SIG-M5 treated with dmso at 0.1 percent for 504 hours (cell line): ENCODE results near the gene ZNF536.

Experiments
- DNase-seq: peaks from one replicate; lab custom pipeline; 2025; ENCODE audit not compliant: unreplicated experiment; lab: John Stamatoyannopoulos, UW

Gene ZNF536

GRCh38 chr19:30555075-30555790, 183.0 kb downstream of the ZNF536 start:
- no peak for DNase-seq

- DNase-seq, result no peak
Measured at GRCh38 chr19:30555791-30556110, 183.6 kb downstream of the ZNF536 start.

DNA sequence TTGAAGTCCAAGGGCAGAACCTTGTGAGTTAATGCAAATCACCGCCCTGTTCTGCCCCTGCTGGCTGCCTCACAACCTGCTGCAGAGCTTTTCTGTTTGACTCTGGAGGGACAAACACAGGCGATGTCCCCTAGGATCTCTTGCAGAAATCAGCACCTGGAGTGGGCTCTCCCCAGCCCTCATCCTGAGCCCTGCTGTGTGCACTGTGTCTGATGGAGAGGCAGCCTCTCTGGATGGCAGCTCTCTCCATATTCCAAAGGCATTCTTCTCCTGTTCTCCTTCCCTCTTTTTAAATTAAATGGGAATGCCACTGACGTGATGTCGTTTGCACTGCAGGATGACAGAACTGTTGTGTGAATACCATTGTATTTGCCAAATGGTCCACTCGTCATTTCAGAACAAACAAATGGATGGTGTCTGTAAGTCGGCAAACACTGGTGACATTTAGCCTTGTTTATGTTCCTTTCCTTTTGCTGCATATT, 184.1 kb downstream of the ZNF536 start:
- no peak for DNase-seq

DNA sequence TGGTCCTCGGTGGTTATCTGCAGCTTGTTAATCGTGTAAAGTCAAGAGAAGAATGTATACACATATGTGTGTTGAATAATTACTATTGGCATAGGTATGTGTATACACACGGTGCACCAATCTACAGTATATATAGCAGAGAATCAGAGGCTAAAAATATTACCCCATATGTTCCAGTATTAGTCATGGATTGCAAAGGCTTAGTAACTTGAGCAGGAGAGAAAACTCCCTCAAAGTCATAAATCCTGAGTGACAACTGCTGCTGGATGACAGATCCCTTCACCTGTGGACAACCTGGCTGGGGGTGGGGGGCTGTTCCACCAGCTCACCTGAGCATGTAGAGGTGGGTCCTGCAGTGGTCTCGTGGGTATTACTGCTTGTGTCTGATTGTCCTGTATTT, 185.0 kb downstream of the ZNF536 start:
- DNase-seq, result no peak

GRCh38 chr19:30557927-30558557, 185.9 kb downstream of the ZNF536 start:
- no peak for DNase-seq

DNA sequence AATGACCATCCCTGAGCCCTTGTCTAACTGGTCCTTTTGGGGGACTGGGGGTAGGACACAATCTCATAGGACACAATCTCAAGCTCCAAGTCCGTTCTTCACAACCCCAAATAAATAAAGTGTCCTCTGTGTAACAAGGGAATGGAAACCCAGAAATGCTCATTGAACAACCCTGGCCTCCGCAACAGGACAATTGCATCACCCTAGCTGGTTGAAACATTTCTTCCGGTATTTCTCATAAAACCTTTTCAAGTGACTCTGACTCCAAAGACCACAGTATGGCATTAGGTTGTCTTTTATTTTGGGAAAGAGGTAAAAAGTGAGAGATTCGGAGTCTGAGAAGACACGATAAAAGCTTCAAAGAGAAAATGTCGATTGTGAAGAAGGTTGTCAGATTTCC, 186.6 kb downstream of the ZNF536 start:
- DNase-seq, result no peak

- no peak for DNase-seq
Measured at GRCh38 chr19:30559446-30559845, 187.3 kb downstream of the ZNF536 start.

GRCh38 chr19:30562981-30563380, 190.8 kb downstream of the ZNF536 start:
- DNase-seq, result no peak

- no peak for DNase-seq
Measured at GRCh38 chr19:30563691-30564090, 191.5 kb downstream of the ZNF536 start.

GRCh38 chr19:30564551-30565011, 192.4 kb downstream of the ZNF536 start:
- no peak for DNase-seq

DNA sequence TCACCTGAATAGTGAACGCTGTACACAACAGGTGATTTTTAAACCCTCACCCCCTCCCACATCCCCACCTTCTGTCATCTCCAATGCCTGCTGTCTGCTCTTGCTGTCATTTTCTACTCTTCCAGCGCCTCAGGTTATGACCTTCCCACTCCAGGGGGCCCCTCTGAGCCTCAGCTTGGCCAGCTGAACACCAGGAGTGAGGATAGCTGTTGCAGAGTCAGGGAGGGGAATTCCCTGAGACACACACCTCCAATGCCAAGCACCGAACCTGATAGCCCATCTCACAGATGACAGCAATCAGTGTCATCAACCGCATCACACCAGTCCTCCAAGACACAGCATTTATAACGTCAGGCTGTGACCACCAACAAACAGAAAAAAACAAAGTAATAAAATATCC, 193.5 kb downstream of the ZNF536 start:
- no peak for DNase-seq

GRCh38 chr19:30566681-30567420, 194.7 kb downstream of the ZNF536 start:
- no peak for DNase-seq

DNA sequence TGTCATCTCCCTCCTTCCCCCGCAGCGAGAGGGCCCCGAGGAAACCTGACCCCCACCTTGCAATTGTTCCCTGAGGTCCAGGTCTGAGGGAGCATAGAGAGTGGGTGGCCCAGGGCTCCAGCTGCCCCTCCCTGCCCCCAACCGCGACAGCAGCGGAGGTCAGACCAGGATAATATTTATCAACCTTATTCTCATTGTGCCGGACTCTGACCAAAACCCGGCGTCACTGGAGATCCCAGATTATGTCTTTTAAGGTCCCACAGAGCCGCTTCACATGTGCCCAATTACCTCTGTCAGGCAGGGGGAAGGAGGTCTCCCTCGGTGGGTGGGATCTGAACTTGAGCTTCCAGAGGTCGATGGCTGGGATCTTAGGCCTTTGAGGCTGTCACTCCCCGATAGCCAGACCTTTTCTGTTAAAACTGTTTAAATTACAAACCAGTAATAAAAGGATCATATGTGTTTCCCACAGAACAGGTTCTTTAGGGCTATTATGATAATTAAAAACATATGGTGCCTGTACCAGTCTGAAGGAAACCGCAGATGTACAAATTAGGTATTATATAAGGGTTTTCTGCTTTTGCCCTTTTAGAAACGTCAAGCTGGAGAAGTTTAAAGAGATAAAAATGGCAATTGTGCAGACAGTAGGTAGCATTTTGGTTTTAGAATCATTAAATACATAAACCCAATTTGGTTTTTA, 195.5 kb downstream of the ZNF536 start:
- no peak for DNase-seq

- DNase-seq, result no peak
Measured at GRCh38 chr19:30570194-30570593, 198.0 kb downstream of the ZNF536 start.

DNA sequence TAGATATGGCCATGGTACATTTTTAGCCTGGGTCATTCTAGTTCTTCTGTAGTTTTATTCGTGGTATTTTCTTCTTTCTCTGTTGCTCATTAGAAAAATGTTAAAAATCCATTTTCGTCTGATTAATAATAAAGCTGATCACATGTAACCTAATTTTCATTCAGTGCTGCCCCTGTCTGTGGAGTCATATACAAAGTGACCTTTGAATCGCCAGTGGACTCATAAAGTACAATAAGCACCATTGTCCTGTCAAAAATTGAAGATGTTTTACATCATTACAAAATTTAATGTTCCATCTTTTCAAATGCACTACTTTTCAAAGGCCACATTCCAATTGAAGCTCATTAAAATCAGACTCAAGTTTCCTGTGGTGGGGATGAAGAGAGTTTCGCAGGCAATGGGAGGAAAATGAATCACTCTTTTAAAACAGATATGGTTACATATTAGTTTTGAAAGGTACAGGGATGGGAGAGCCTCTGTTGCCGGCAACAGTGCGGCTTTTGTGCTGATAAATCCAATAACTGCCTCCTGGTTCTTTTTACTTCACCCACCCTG, 205.4 kb downstream of the ZNF536 start:
- no peak for DNase-seq

- no peak for DNase-seq
Measured at GRCh38 chr19:30579419-30579818, 207.2 kb downstream of the ZNF536 start.

GRCh38 chr19:30580673-30581072, 208.5 kb downstream of the ZNF536 start:
- no peak for DNase-seq

DNA sequence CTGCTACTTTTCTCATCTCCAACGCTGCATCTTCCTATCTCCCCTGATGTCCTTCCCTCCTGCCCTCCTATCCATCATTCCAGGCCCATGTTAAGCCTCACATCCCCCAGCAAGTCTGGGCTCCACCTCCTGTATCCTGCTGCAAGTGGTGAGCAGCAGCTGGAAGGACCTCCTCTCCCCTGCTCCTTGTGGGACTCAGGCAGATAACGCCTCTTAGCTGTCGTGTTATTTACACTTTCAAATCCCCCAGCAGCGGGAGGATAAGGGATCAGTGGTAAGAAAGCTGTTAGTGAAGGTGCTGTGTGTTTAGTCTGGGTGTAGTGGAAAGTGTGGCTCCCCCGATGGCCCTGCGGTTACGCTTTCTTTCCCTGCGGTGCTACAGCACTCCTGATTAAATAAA, 211.9 kb downstream of the ZNF536 start:
- no peak for DNase-seq

- no peak for DNase-seq
Measured at GRCh38 chr19:30587869-30588268, 215.7 kb downstream of the ZNF536 start.

DNA sequence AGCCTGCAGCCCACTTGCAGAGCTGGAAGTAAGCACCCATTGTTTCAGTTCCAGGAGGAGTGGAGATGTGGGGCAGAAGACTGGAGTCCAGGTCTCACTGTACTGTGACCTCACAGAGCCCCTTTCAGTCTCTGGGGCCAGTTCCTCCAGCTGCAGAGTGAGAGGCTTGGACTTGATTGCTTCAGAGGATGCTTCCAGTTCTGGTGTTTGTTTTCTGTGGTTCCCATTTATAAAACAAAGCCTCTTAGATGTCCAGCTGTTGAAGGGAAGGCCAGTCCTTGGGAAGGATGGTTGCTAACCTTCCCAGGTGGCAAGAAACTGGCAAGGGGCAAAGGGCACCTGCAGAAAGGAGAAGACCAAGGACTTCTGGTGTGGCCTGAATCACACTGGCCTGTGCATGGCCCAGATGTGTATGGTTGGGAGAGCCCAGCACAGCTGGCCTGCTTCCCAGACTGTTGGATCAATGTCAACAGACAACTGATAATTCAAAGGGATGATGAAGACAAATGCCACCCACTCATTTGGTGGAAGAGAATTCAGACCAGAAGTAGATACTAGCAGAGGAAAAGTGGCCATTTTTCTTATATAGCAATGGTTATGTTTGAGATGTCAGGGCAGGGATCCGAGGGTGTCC, 218.5 kb downstream of the ZNF536 start:
- DNase-seq, result no peak

DNA sequence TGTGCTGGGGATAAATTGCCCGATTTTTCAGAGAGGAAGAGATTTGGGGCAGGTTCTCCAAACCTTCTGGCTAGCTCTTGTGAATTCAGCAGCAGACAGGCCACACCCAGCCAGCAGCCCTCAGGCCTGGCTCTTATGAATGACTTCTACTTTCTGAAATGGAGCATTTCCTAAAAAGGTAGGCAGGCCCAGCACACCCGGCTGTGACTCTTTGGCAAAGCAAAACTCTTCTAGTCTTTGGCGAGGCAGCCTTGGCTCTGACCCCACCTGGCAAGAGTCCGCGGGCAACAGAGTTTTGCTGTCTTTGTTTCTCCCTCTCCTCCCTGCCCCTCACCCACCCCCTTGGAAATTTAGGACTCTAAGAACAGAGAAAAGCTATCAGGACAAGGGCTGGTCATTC, 221.2 kb downstream of the ZNF536 start:
- no peak for DNase-seq
